HepG2 (cell line): Measurements from ENCODE around the gene UQCC2. TPM values are rescaled to one million over a fixed set of nuclear protein-coding genes. Genes with fewer than 3 reads are reported as not detected.

Experiments
- ATAC-seq: fragments of 200-7000 bp; cut with Tn5 transposase; 3 replicates; pipeline ENCODE4 v1.9.1; 2020; ENCODE audit warnings: mild to moderate bottlenecking, moderate library complexity
- BruUV-seq: library from RNA; stranded (reverse); fragments of 400-500 nt; replicated peaks from 2 replicates; lab custom pipeline; 2021; lab: Mats Ljungman, UMichigan
- CTCF ChIA-PET: fragments of 300-600 bp; formaldehyde crosslinking; extraction: SDS; loops from one replicate; lab custom pipeline; 2021; ENCODE audit warnings: low total read pairs, inconsistent platforms, low intra/inter-chr PET ratio; lab: Yijun Ruan, JAX
- POLR2A ChIA-PET: fragments of 350-600 bp; sonication (Branson Sonifier 250); formaldehyde crosslinking; loops from one replicate; lab custom pipeline; 2020; ENCODE audit warnings: antibody characterized with exemption, inconsistent platforms; lab: Yijun Ruan, JAX
- DNase-seq: peaks from one replicate; pipeline ENCODE4 v3.0.0-alpha.2; 2015; ENCODE audit warnings: low spot score
- FAIRE-seq: peaks from 3 replicates; lab custom pipeline; 2011; peaks lifted over from hg19 to GRCh38; lab: Jason Lieb, UNC
- H2AFZ ChIP-seq: one replicate; pipeline ENCODE4 v1.6.1; 2011; ENCODE audit warnings: low read length, inconsistent platforms
- H3K27ac ChIP-seq: fragments of 300-600 bp; 3 replicates; pipeline ENCODE4 v1.8.0; 2011; ENCODE audit warnings: mixed run types, mild to moderate bottlenecking, mixed read lengths, low read length, inconsistent platforms; ENCODE audit not compliant: insufficient read depth; ENCODE audit errors: extremely low read length
- H3K27me3 ChIP-seq, 2 experiments: fragments of 200-600 bp in 1 of 2; 2 replicates in 1 of 2; 3 replicates in 1 of 2; pipeline versions ENCODE4 v1.6.0 to v1.8.0; 2011; ENCODE audit warnings: low read length in 2 of 2, mild to moderate bottlenecking in 2 of 2, moderate library complexity in 2 of 2, inconsistent platforms in 1 of 2; ENCODE audit not compliant: insufficient read depth in 2 of 2, control insufficient read depth in 1 of 2
- H3K36me3 ChIP-seq, 2 experiments: fragments of 200-600 bp in 1 of 2; replicated peaks in 1 of 2; 2 replicates in 1 of 2; 3 replicates in 1 of 2; pipeline versions ENCODE4 v1.5.1 to v1.8.0; 2011; ENCODE audit warnings: low read length in 2 of 2, inconsistent platforms in 1 of 2; ENCODE audit not compliant: insufficient read depth in 2 of 2, control insufficient read depth in 1 of 2
- H3K4me1 ChIP-seq: 2 replicates; pipeline ENCODE4 v1.5.1; 2012; ENCODE audit warnings: low read length, inconsistent platforms; ENCODE audit not compliant: insufficient read depth
- H3K4me2 ChIP-seq: 2 replicates; pipeline ENCODE4 v1.6.0; 2011; ENCODE audit warnings: low read depth, low read length, inconsistent platforms
- H3K4me3 ChIP-seq, 3 experiments: fragments of 200-600 bp in 1 of 3; sonication (generic), shearing (Covaris generic) in 1 of 3; replicated peaks in 1 of 3; 2 replicates each; pipeline ENCODE4 v1.5.1; 2011 to 2016; ENCODE audit warnings: low read length in 3 of 3, inconsistent platforms in 2 of 3, low read depth in 2 of 3, mild to moderate bottlenecking in 2 of 3, control low read depth in 1 of 3, mixed read lengths in 1 of 3; ENCODE audit not compliant: insufficient read depth in 1 of 3
- H3K79me2 ChIP-seq: one replicate; pipeline ENCODE4 v1.6.1; 2011; ENCODE audit warnings: low read length, inconsistent platforms; ENCODE audit not compliant: insufficient read depth
- H3K9ac ChIP-seq: 2 replicates; pipeline ENCODE4 v1.6.0; 2011; ENCODE audit warnings: mild to moderate bottlenecking, low read depth, low read length, inconsistent platforms; ENCODE audit not compliant: insufficient read depth
- H3K9me3 ChIP-seq: 2 replicates; pipeline ENCODE4 v1.5.1; 2012; ENCODE audit warnings: mild to moderate bottlenecking, low read length
- H4K20me1 ChIP-seq: 2 replicates; pipeline ENCODE4 v1.6.0; 2011; ENCODE audit warnings: inconsistent platforms, mild to moderate bottlenecking, low read length, moderate library complexity; ENCODE audit not compliant: insufficient read depth
- AGO1 ChIP-seq: fragments of 200-400 bp; formaldehyde crosslinking; IDR thresholded peaks from 2 replicates; pipeline ENCODE4 v1.6.1; 2017; ENCODE audit warnings: mild to moderate bottlenecking, low read depth, low read length, moderate library complexity; ENCODE audit not compliant: poor library complexity, severe bottlenecking
- BHLHE40 ChIP-seq: IDR thresholded peaks from 2 replicates; pipeline ENCODE4 v1.6.1; 2011; ENCODE audit warnings: low read length, improper control_type of control experiment
- BRCA1 ChIP-seq: sonication (generic); formaldehyde crosslinking; IDR thresholded peaks from 2 replicates; pipeline ENCODE4 v1.4.0; 2020; ENCODE audit warnings: missing genetic modification reagents
- HMG20B ChIP-seq: conservative IDR thresholded peaks from 2 replicates; pipeline ENCODE4 v1.6.1; 2016; ENCODE audit warnings: missing genetic modification reagents, missing compliant biosample characterization
- HNF4G ChIP-seq, 2 experiments: sonication (generic) in 1 of 2; formaldehyde crosslinking in 1 of 2; IDR thresholded peaks; 2 replicates each; pipeline versions ENCODE4 v1.4.0 to v1.6.1; 2011 to 2020; ENCODE audit warnings: borderline replicate concordance in 2 of 2, low read depth in 2 of 2, mild to moderate bottlenecking in 2 of 2, low read length in 1 of 2, missing genetic modification reagents in 1 of 2, moderate library complexity in 1 of 2
- HNRNPL ChIP-seq: fragments of 200-400 bp; formaldehyde crosslinking; IDR thresholded peaks from 2 replicates; pipeline ENCODE4 v1.6.1; 2017; ENCODE audit warnings: mild to moderate bottlenecking, low read depth, low read length
- KAT8 ChIP-seq: IDR thresholded peaks from 2 replicates; pipeline ENCODE4 v1.6.1; 2016; ENCODE audit warnings: missing genetic modification reagents, missing compliant biosample characterization
- KDM3A ChIP-seq: IDR thresholded peaks from 2 replicates; pipeline ENCODE4 v1.6.1; 2018; ENCODE audit warnings: low read depth, missing compliant biosample characterization
- KDM6A ChIP-seq: IDR thresholded peaks from 2 replicates; pipeline ENCODE4 v1.6.1; 2016; ENCODE audit warnings: low read depth
- KLF15 ChIP-seq: sonication (generic); formaldehyde crosslinking; IDR thresholded peaks from 2 replicates; pipeline ENCODE4 v1.8.1; 2023; ENCODE audit warnings: borderline replicate concordance, mild to moderate bottlenecking, inconsistent platforms, missing genetic modification reagents, mixed read lengths
- ONECUT2 ChIP-seq: sonication (generic); formaldehyde crosslinking; IDR thresholded peaks from 2 replicates; pipeline ENCODE4 v1.4.0; 2020; ENCODE audit warnings: missing genetic modification reagents
- PRMT3 ChIP-seq: sonication (generic); formaldehyde crosslinking; IDR thresholded peaks from 2 replicates; pipeline ENCODE4 v1.8.1; 2022; ENCODE audit warnings: low read depth, mild to moderate bottlenecking, moderate library complexity, missing genetic modification reagents, borderline replicate concordance
- SIN3B ChIP-seq: fragments of 150-350 bp; IDR thresholded peaks from 2 replicates; pipeline ENCODE4 v1.6.1; 2014; ENCODE audit warnings: low read length
- SOX13 ChIP-seq, 3 experiments: fragments of 450-650 bp in 1 of 3; sonication (generic) in 1 of 3; formaldehyde crosslinking in 1 of 3; IDR thresholded peaks in 2 of 3; conservative IDR thresholded peaks in 1 of 3; 2 replicates each; pipeline versions ENCODE4 v1.5.0 to v1.6.1; 2016 to 2020; ENCODE audit warnings: antibody characterized with exemption in 1 of 3, mild to moderate bottlenecking in 1 of 3, missing compliant biosample characterization in 1 of 3, missing genetic modification reagents in 1 of 3, moderate library complexity in 1 of 3
- TIGD3 ChIP-seq: sonication (generic); formaldehyde crosslinking; IDR thresholded peaks from 2 replicates; pipeline ENCODE4 v1.5.1; 2020; ENCODE audit warnings: mild to moderate bottlenecking, missing genetic modification reagents, borderline replicate concordance
- ZNF124 ChIP-seq: sonication (generic); formaldehyde crosslinking; IDR thresholded peaks from 2 replicates; pipeline ENCODE4 v1.4.0; 2020; ENCODE audit warnings: missing genetic modification reagents
- ZNF235 ChIP-seq: sonication (generic); formaldehyde crosslinking; IDR thresholded peaks from 2 replicates; pipeline ENCODE4 v1.8.1; 2023; ENCODE audit warnings: mild to moderate bottlenecking, missing genetic modification reagents, borderline replicate concordance
- ZNF253 ChIP-seq: sonication (generic); formaldehyde crosslinking; IDR thresholded peaks from 2 replicates; pipeline ENCODE4 v1.8.0; 2022; ENCODE audit warnings: mild to moderate bottlenecking, missing genetic modification reagents, borderline replicate concordance
- ZNF740 ChIP-seq: sonication (generic); formaldehyde crosslinking; IDR thresholded peaks from 2 replicates; pipeline ENCODE4 v1.4.0; 2020; ENCODE audit warnings: missing genetic modification reagents
- WGBS: methylation state at CpG from one replicate; pipeline ENCODE4 v1.1.6; 2017; ENCODE audit warnings: low lambda C conversion rate; 5-methylcytosine and 5-hydroxymethylcytosine counted together
- in situ Hi-C: cut with HindIII; loops from 2 replicates; pipeline ENCODE4 v1.10.0; 2017; ENCODE audit warnings: low pct_unique_long_range_greater_than_20kb; ENCODE audit not compliant: extremely low pct_ligation_motif_present
- intact Hi-C: fragments of 100-400 bp; cut with micrococcal nuclease; formaldehyde crosslinking; loops from one replicate; pipeline ENCODE4 v1.10.0; 2022; ENCODE audit not compliant: unreplicated experiment
- polyA plus RNA-seq, 8 experiments: library from polyadenylated mRNA; depleted of rRNA in 3 of 8; stranded (reverse) in 7 of 8; unstranded in 1 of 8; fragments of >200 nt; fragmentation: Illumina TruSeq in 4 of 8; extraction: Trizol in 4 of 8; gene quantifications; 2 replicates each; pipeline versions ENCODE4 v1.2.1 to v1.2.3, GENCODE V29; 2011 to 2016; ENCODE audit warnings: low read depth in 4 of 8, missing spikeins in 1 of 8, mixed read lengths in 1 of 8; ENCODE audit not compliant: insufficient read depth in 1 of 8
- total RNA-seq, 5 experiments: library from RNA; depleted of rRNA; stranded (reverse); fragments of >200 nt; fragmentation: Illumina TruSeq; extraction: Trizol; gene quantifications; 2 replicates each; pipeline ENCODE4 v1.2.3, GENCODE V29; 2016; ENCODE audit warnings: low read depth in 1 of 5
- TF ChIP-seq, protein P1 (sequence below): sonication (generic); formaldehyde crosslinking; IDR thresholded peaks from 2 replicates; pipeline ENCODE4 v1.5.0; 2020; ENCODE audit warnings: mild to moderate bottlenecking, missing genetic modification reagents

The UQCC2 gene
- total and polyA plus RNA-seq, 2 of the 13 experiments (the other 11 are each of a cell fraction or from before 2014, with no cell fraction given) = 82.4 to 238 TPM

DNA sequence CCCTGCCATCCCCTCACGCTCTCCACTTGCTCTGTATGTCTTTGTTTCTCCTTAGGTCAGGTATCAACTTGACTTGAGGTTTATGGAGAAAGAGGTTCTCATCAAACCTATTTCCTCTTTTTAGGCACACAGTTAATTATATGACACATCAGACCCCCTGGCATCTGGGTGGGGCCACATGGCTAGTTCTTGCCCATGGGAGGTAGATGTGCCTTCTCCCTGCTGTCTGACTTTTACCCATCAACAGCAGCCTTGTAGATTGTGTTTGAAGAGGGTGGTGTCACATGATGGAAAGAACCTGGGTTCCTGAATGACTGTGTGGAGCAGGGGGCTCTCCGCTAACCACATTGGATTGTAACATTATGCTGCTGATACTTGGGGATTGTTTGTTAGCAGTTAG, 7.2 kb upstream of the UQCC2 start (continued):
- TF ChIP-seq, protein P1, sequence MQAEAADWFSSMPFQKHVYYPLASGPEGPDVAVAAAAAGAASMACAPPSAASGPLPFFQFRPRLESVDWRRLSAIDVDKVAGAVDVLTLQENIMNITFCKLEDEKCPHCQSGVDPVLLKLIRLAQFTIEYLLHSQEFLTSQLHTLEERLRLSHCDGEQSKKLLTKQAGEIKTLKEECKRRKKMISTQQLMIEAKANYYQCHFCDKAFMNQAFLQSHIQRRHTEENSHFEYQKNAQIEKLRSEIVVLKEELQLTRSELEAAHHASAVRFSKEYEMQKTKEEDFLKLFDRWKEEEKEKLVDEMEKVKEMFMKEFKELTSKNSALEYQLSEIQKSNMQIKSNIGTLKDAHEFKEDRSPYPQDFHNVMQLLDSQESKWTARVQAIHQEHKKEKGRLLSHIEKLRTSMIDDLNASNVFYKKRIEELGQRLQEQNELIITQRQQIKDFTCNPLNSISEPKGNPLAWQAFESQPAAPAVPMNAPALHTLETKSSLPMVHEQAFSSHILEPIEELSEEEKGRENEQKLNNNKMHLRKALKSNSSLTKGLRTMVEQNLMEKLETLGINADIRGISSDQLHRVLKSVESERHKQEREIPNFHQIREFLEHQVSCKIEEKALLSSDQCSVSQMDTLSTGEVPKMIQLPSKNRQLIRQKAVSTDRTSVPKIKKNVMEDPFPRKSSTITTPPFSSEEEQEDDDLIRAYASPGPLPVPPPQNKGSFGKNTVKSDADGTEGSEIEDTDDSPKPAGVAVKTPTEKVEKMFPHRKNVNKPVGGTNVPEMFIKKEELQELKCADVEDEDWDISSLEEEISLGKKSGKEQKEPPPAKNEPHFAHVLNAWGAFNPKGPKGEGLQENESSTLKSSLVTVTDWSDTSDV = no peak

DNA sequence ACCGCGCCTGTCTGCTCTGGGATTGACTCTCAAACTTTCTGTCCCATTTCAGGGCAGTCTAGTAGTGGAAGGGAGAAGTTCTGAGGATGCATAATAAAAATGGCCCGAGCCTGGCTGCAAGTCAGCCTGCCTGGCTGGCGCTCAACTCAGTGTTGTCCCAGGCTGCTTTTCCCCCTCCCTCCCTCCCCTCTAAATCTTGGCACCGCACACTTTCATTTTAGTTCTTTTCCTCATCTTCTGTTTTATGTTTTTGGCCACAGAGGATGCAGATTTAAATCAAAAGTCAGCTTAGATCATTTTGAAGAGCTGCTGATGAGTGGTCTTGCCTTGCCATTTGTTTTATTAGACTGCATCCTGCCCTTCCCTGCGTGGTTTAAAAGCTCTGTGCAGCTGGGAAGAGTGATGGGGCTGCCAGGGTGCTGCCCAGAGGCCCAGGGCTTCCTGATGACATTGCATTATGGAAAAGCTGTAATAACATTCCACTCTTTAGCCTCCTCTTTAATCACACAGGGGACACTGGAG, 6.5 kb upstream of the UQCC2 start:
- ATAC-seq (no peak), DNase-seq (no peak), FAIRE-seq (no peak)
- Histone ChIP-seq H3K79me2 (no peaks in the 10 kb centered on the region), H3K4me1 (peaks cover 39% of the 10 kb centered on the region), H4K20me1 (no peaks in the 10 kb centered on the region), H3K36me3 (no peaks in the 10 kb centered on the region), H3K27me3 (peaks cover 0 to 11% of the 10 kb centered on the region in 2 experiments; a peak in 1 of 5 replicates), H3K4me2 (no peak overlapping the region), H3K9me3 (no peaks in the 10 kb centered on the region), H3K9ac (no peak overlapping the region), H3K27ac (no peak overlapping the region), H3K4me3 (no peak overlapping the region), H2AFZ (no peak overlapping the region)
- ChIA-PET POLR2A (no interaction called here), CTCF (no interaction called here)
- WGBS = 12% methylated on average over 6 of the region's 6 CpGs
- intact Hi-C loops (no loop called here), in situ Hi-C loops (no loop called here)
- no TSS peak for BruUV-seq
- TF ChIP-seq HNRNPL (no peak), ONECUT2 (CRISPR knock-in tag) (no peak), SOX13 (IDR thresholded peaks at IDR 0.05) (no peak), SOX13 (CRISPR knock-in tag; conservative IDR thresholded peaks at IDR 0.05 in 1 of 2, IDR thresholded peaks at IDR 0.05 in 1 of 2) (no peak), KDM6A (no peak), ZNF124 (no peak), PRMT3 (CRISPR knock-in tag) (no peak), HMG20B (CRISPR knock-in tag) (no peak), AGO1 (no peak), KDM3A (no peak), ZNF740 (CRISPR knock-in tag) (no peak), HNF4G (IDR thresholded peaks at IDR 0.05; ENCODE audit: borderline replicate concordance, low read depth, low read length) (no peak), HNF4G (CRISPR knock-in tag; IDR thresholded peaks at IDR 0.05; ENCODE audit: borderline replicate concordance, low read depth) (no peak), KLF15 (CRISPR knock-in tag) (no peak), TIGD3 (CRISPR knock-in tag) (no peak), BHLHE40 (no peak), KAT8 (no peak), BRCA1 (CRISPR knock-in tag) (no peak), ZNF253 (no peak), SIN3B (no peak), ZNF235 (CRISPR knock-in tag) (no peak)
